ENCODE results near the gene CPNE7.

CPNE7 gene

DNA sequence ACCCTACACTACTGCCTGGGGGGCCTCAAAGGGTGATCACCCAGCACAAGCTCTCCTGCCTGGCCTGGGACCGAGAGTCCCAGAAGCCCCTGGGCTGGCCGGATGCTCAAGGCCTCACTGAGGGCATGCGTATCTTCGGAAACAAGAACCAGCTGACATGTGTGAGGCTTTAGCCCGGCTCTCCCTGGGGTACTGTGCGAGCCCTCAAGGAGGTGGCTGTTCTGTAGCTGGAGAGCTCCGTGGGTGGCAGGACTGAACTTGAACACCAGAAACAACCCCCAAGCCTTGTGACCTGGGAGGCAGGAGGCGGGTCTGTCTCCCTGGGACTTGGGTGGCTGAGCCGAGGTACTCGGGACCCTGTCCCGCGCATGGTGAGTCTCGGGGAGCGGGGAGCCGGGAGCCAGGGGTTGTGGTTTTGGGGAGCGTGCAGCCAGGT lies 44.9 kb downstream of the CPNE7 start:
- DNase-seq (ENCODE audit: low read depth) = no peak
- TF ChIP-seq, protein P1, sequence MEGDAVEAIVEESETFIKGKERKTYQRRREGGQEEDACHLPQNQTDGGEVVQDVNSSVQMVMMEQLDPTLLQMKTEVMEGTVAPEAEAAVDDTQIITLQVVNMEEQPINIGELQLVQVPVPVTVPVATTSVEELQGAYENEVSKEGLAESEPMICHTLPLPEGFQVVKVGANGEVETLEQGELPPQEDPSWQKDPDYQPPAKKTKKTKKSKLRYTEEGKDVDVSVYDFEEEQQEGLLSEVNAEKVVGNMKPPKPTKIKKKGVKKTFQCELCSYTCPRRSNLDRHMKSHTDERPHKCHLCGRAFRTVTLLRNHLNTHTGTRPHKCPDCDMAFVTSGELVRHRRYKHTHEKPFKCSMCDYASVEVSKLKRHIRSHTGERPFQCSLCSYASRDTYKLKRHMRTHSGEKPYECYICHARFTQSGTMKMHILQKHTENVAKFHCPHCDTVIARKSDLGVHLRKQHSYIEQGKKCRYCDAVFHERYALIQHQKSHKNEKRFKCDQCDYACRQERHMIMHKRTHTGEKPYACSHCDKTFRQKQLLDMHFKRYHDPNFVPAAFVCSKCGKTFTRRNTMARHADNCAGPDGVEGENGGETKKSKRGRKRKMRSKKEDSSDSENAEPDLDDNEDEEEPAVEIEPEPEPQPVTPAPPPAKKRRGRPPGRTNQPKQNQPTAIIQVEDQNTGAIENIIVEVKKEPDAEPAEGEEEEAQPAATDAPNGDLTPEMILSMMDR (IDR thresholded peaks at IDR 0.05; ENCODE audit: low read depth, low read length, missing control alignments) = no peak
- H3K4me3 ChIP-seq (ENCODE audit: low read depth, low read length) = no peak overlapping the region

DNA sequence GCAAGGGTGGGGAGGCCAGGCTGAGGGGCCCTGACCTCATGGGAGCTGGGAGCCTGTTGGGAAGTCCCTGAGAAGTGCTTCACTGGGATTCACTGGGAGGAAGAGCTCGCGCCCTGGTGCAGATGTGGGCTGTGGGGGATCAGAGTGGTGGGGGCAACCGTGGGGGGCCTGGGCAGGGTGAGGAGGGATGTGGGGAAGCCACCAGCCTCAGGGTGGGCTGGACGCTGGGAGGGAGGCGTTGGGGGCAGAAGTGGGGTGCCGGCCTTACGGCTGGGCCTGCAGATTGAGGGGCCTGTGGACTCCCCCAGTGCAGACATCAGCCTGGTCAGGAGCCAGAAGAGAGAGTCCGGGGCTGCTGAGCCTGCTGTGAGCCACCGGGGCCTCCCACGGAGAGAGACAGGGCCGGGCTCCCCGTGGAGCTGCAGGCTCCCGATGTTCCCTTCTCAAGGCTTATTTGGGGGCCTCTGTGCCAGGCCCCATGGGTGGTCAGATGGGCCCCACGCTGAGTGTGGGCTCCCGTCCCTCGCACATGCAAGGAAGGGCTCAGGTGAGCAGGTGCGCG lies 45.7 kb downstream of the CPNE7 start:
- no peak overlapping the region for H3K4me3 ChIP-seq (ENCODE audit: low read depth, low read length)
- TF ChIP-seq, protein P1 (IDR thresholded peaks at IDR 0.05; ENCODE audit: low read depth, low read length, missing control alignments) = no peak
- no peak for DNase-seq (ENCODE audit: low read depth)

DNA sequence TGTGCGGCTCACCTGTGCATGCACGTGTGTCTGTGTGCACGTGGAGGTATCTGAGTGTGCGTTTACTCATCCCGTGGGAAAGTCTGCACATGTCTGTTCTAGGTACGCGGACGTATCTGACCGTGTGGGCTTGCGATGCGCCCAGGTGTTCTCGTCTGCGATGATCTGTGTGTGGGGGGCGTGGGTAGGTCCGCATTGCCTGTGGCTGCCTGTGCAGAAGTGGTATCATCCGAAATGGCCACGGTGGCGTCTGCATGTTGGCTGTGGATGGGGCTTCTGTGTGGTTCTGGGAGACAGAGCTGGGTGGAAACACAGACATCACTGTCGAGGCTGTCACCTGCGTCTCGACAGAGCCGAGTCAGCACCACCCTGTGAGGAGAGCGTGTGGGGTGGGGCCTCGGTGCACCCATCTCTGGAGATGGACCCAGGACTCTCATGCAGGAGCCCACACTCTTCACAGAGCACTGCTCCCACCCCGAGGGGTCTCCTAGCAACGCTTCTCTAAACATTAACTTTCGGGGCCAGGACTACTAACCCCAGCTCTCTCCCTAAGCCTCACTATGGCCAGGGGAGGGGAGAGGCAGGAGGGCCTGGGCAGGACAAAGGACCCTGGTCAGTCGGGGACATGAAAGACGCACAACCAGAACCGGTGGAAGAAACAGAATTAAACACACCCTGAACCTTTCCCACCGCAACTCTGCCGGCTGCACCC lies 46.3 kb downstream of the CPNE7 start:
- no peak for DNase-seq (ENCODE audit: low read depth)
- no peak overlapping the region for H3K4me3 ChIP-seq (ENCODE audit: low read depth, low read length)
- TF ChIP-seq, protein P1 (IDR thresholded peaks at IDR 0.05; ENCODE audit: low read depth, low read length, missing control alignments) = no peak

DNA sequence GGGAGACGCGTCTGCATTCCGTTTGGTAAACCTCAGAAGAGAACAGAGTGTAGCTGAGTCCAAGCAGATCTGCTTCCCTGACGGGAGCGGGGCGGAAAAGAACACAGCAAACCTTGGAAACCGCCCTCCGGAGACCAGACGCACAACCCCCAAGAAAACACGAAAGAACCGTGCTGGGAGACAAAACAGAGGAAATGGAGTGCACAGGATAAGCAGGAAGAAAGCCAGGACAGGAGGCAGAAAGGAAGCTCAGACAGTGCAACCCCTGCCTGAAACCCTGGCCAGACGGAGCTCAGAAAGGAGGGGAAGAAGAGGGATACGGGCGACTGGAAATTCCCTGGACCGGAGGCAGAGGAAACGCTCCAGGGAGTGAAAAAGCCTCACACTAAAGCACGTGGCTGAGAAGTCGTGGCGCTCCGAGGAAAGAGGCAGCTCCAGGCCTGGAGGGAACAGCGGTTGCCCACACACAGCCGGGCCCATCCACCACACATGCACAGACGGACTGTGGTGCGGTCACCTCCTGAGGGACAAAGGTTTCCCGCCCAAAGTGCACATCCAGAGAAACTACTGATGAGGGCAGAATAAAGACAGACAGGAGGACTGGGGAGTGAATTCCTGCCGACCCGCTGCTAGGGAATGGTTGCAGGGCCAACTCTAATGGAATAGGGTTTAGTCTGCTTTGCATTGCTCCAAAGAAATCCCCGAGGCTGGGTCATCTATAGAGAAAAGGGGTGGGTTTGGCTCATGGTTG lies 48.1 kb downstream of the CPNE7 start:
- no peak for DNase-seq (ENCODE audit: low read depth)
- TF ChIP-seq, protein P1 (IDR thresholded peaks at IDR 0.05; ENCODE audit: low read depth, low read length, missing control alignments) = no peak

DNA sequence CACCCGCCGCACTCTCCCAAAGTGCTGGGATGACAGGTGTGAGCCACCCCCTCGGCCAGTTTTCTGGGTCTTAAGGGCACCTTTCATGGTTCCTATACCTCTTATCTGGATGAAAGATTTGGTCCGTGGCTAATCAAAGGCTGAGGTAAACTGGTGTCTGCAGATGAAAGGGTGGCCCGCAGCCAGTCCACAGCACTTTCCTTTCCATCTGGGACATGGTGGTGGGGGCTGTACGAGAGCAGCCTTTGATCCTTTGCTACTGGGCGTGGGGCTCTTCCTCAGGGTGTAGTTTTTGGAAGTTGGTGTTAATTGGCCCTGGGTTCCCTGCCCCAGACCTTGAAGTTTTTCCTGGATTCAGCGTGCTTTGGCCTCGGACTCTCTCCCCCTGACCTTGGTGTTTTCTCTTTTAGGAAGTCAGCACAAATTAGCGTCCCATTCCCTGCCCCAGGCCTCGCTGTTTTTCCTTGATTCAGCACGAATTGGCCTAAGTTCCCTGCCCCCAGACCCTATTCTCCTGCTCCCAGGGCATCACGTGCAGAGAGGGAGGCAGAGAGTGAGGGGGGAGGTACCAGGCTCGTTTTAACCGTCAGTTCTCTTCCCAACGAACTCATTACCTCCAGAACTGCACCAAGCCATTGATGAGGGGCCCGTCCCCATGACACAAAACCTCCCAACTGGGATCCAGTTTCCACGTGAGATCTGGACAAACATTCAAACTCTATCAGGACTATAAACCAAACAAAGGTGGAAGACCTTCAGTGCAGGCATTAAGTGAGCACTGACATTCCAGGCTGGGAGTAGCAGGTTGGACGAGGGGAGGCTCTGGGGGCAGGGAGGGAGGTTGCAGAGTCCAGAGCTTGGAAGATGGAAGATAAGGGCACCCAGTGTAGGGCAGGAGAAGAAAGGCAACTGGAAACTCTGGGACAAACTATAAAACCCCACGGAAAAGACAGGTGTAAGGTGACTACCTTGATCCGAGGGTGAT lies 49.5 kb downstream of the CPNE7 start:
- TF ChIP-seq, protein P1 (IDR thresholded peaks at IDR 0.05; ENCODE audit: low read depth, low read length, missing control alignments) = no peak
- H3K4me3 ChIP-seq (ENCODE audit: low read depth, low read length) = no peak overlapping the region
- no peak for DNase-seq (ENCODE audit: low read depth)

More for the DNA sequence above, 48.1 kb downstream of the CPNE7 start:
- no peak overlapping the region for H3K4me3 ChIP-seq (ENCODE audit: low read depth, low read length)

DNA sequence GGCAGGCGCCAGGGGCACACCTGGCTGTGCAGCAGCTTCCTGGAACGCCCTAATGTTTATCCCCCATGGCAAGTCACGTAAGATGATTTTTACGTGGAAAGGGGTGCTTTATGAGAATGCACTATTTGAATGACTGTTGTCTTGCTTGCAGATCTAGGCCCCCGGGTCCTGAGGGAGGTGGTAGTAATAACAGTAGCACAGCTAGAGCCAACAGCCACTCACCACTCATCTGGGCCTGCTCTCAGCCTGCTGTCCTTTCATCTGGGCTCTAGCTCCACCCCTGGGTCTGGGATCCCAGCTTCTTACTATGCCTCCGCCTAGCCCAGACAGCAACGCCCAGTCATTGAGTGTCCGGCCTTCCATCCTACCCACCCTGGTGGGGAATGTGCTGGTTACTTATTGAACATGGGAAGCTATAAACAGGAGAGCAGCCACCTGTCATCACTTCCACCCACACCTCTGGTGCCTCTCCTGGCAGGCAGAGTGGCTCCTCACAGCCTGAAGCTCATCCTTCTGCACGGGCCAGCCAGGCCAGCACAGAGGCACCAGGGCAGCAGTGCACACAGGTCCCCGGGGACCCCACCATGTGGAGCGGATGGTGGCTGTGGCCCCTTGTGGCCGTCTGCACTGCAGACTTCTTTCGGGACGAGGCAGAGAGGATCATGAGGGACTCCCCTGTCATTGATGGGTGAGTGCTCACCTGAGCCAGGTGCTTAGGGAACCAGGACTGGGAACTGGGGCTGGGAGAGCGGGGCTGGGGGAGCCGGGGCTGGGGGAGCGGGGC lies 54.5 kb downstream of the CPNE7 start:
- no peak for DNase-seq (ENCODE audit: low read depth)
- H3K4me3 ChIP-seq (ENCODE audit: low read depth, low read length) = no peak overlapping the region
- TF ChIP-seq, protein P1 (IDR thresholded peaks at IDR 0.05; ENCODE audit: low read depth, low read length, missing control alignments) = no peak
